GM20431 (cell line): Measurements from ENCODE around the gene ADGRA1.

Experiments
- in situ Hi-C: fragments of 300-500 bp; cut with MseI, MboI; formaldehyde crosslinking; loops from one replicate; pipeline ENCODE4 v1.15.0; 2020; ENCODE audit warnings: low sequenced_read_pairs; ENCODE audit not compliant: unreplicated experiment

The ADGRA1 gene

GRCh38 chr10:133123746-133124356 is 36.1 kb downstream of the ADGRA1 start:
- in situ Hi-C loops = no loop called here

- in situ Hi-C loops = no loop called here
Observed at GRCh38 chr10:133124357-133125211, 36.9 kb downstream of the ADGRA1 start.

GRCh38 chr10:133125901-133126300 is 38.2 kb downstream of the ADGRA1 start:
- in situ Hi-C loops = no loop called here

- in situ Hi-C loops = no loop called here
Observed at GRCh38 chr10:133126431-133127290, 38.9 kb downstream of the ADGRA1 start.

GRCh38 chr10:133127291-133128125 is 39.8 kb downstream of the ADGRA1 start:
- in situ Hi-C loops = no loop called here

- in situ Hi-C loops = no loop called here
Observed at GRCh38 chr10:133128126-133129070, 40.7 kb downstream of the ADGRA1 start.

- in situ Hi-C loops = no loop called here
Observed at GRCh38 chr10:133129071-133129858, 41.5 kb downstream of the ADGRA1 start.

GRCh38 chr10:133129859-133130495 is 42.3 kb downstream of the ADGRA1 start:
- in situ Hi-C loops = no loop called here

- in situ Hi-C loops = no loop called here
Observed at GRCh38 chr10:133130602-133131001, 42.9 kb downstream of the ADGRA1 start.

- in situ Hi-C loops = no loop called here
Observed at GRCh38 chr10:133131053-133131452, 43.3 kb downstream of the ADGRA1 start.

- in situ Hi-C loops = no loop called here
Observed at GRCh38 chr10:133131734-133132472, 44.2 kb downstream of the ADGRA1 start.

- in situ Hi-C loops = no loop called here
Observed at GRCh38 chr10:133132473-133133291, 45.0 kb downstream of the ADGRA1 start.

- in situ Hi-C loops = no loop called here
Observed at GRCh38 chr10:133133471-133134231, 45.9 kb downstream of the ADGRA1 start.

GRCh38 chr10:133134411-133135115 is 46.8 kb downstream of the ADGRA1 start:
- in situ Hi-C loops = no loop called here

GRCh38 chr10:133135116-133135465 is 47.4 kb downstream of the ADGRA1 start:
- in situ Hi-C loops = no loop called here
